GM12873 (cell line): Measurements from ENCODE around the gene TNF.

ENCODE experiments used
- TF ChIP-seq, protein P1 (sequence below): IDR thresholded peaks from 2 replicates; pipeline ENCODE4 v1.5.1; 2012; ENCODE audit warnings: low read depth, mild to moderate bottlenecking, moderate library complexity, low read length, control low read depth; ENCODE audit not compliant: insufficient read depth; ENCODE audit errors: missing control alignments

Gene TNF

DNA sequence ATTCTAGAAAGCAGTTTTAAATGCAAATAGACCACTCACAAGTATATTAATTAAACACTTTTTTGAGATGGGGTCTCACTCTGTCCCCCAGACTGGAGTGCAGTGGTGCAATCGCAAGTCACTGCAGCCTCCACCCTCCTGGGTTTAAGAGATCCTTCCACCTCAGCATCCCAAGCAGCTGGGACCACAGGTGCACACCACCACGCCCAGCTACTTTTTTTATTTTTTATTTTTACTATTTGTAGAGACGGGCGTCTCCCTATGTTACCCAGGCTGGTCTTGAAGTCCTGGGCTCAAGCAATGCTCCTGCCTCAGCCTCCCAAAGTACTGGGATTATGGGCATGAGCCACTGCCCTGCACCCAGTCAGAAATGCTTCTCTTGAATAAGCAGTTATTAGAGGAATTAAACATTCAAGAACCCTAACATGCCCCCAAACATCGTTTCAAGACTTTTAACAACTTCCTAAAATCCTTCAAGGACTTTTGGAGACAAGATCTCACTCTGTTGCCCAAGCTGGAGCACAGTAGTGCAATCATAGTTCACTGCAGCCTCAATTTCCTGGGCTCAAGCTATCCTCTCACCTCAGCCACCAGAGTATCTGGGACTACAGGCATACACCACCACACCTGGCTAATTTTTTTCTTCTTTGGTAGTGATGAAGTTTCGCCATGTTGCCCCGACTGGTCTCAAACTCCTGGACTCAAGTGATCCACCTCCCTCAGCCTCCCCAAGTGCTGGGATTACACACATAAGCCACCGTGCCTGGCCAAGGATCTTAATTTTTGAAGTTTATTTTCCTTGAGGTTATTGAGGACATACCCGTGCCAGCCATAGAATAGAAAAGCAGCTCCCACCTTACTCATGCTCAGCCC lies 43.4 kb upstream of the TNF start:
- TF ChIP-seq, protein P1, sequence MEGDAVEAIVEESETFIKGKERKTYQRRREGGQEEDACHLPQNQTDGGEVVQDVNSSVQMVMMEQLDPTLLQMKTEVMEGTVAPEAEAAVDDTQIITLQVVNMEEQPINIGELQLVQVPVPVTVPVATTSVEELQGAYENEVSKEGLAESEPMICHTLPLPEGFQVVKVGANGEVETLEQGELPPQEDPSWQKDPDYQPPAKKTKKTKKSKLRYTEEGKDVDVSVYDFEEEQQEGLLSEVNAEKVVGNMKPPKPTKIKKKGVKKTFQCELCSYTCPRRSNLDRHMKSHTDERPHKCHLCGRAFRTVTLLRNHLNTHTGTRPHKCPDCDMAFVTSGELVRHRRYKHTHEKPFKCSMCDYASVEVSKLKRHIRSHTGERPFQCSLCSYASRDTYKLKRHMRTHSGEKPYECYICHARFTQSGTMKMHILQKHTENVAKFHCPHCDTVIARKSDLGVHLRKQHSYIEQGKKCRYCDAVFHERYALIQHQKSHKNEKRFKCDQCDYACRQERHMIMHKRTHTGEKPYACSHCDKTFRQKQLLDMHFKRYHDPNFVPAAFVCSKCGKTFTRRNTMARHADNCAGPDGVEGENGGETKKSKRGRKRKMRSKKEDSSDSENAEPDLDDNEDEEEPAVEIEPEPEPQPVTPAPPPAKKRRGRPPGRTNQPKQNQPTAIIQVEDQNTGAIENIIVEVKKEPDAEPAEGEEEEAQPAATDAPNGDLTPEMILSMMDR = no peak

DNA sequence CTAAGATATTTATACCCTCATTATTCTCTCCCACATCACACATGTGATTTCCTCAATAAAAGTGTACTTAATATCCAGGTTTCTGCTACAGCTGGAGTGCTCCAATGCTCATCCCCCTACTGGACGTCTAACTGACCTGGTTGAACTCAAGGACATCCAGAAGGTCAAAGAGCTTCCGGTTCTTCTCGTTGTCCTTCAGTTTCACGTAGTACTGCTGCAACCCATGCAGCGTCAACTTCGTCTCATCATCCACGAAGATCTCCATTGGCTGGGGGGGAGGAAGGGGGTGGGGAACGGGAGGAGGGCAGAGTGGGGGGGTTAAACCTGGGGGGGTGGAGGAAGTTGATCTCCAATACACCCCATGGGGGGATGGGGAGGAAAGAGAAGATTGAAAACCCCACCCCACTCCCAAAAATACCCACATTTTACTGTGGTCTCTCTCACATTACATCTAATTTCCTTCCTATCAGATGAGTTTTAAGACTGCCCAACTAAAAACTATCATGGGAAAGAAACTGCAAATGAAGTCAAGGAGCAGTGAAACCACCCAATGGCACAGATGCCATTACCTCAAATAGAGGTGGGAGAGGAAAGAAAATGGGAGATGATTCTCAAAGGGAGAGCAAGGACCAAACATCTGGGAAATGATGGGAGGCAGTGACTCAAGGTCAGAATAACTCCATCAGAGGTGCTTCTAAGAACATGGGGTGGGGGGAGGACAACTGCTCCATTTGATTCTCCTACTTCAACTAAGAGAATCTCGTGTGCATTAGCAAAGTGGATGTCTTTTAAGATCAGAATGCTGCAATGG lies 42.5 kb upstream of the TNF start:
- TF ChIP-seq, protein P1 = no peak

DNA sequence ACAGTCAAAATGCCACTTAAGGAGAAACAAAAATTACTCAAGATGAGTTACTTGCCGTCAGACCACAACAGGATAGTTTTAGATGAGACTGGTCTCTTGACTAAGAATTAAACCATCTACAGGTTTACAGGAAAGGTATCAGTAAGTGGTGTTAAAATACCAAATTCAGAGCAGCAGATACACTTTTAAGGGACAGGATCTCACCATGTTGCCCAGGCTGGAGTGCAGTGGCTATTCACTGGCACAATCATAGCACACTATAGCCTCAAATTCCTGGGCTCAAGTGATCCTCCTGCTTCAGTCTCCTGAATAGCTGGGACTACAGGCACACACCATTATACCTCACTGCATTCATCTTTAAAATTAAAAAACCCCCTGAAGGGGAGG lies 41.9 kb upstream of the TNF start:
- TF ChIP-seq, protein P1 = no peak

DNA sequence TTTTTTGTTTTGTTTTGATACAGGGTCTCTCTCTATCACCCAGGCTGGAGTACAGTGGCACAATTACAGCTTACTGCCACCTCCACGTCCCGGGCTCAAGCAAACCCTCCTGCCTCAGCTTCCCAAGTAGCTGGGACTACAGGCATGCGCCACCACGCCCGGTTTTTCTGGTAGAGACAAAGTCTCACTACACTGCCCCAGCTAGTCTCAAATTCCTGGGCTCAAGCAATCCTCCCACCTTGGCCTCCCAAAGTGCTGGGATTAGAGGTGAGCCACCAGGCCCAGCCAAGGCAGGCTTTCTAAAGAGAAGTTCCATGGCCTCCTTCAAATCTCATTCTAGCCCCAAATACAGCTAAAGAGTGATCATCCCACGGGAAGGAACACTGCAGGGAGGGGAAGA lies 41.4 kb upstream of the TNF start:
- TF ChIP-seq, protein P1 = no peak

DNA sequence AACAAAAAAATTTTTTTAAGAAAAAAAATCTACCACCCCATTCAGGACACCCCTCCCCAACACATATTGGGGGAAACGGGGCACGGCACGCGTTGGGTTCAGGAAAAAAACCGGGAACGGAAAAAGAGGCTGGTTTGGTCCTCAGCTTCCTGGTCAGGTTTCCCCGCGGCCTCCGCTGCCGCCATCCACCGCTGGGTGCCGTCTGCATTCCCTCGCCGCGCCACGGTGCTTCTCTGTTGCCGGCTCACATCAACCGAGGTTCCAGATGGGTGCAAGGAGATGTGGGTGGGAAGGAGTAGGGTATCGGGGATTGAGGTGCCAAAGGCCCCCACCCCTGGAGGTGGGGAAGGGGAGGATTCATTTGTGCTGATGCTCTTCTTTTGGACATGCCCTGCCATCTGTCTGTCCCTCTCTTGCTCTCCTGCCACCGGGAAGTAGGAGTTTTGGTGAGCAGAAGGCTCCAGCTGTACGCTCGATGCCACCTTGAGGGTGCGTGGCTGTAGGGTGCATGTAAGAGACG lies 40.8 kb upstream of the TNF start:
- TF ChIP-seq, protein P1 = no peak

DNA sequence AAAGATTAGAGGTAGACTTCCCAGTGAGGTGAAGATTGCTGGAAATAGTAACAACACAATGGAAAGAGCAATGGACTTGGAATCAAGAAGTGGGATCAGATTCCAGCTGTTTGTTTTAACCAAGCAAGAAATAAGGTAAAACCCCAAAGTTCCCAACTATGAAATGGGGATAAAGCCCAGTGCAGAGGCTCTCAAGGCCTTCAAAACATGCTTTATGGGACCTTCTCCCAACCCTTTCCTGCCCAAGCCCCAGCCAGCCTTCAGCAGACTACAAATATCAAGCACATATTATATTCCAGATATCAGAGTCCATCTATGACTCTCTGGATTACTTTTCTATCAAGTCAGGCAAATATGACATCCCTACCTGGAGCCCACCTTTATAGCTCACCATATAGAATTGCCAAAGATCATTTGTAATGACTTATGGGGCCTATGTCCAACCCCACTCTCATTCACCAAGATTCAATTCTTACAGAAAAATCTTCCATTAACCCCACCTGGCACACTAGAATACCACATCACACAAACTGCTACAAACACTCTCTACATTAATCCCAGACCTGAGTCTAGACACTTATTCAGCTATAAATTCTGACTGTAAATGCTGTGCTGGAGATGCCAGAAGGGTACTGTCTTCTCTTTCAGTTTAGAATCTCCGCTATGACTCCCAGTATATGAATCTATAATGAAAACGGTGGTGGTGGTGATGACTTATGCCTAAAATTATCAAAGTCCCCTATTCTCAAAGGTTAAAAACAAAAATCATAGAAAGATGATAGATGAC lies 39.6 kb upstream of the TNF start:
- TF ChIP-seq, protein P1 = no peak
